GM12875 (cell line): ENCODE results near the gene CCDC141.

Experiments used
- H3K4me3 ChIP-seq: one replicate; pipeline ENCODE4 v1.5.1; 2011; ENCODE audit warnings: low read depth, low read length, control low read depth
- TF ChIP-seq, protein P1 (sequence below): IDR thresholded peaks from 2 replicates; pipeline ENCODE4 v1.5.1; 2011; ENCODE audit warnings: low read depth, mild to moderate bottlenecking, control low read depth, inconsistent platforms, low read length, moderate library complexity, borderline replicate concordance; ENCODE audit not compliant: insufficient read depth

Gene CCDC141

GRCh38 chr2:178923546-178923945 is 126.4 kb downstream of the CCDC141 start:
- H3K4me3 ChIP-seq = no peak overlapping the region
- TF ChIP-seq, protein P1, sequence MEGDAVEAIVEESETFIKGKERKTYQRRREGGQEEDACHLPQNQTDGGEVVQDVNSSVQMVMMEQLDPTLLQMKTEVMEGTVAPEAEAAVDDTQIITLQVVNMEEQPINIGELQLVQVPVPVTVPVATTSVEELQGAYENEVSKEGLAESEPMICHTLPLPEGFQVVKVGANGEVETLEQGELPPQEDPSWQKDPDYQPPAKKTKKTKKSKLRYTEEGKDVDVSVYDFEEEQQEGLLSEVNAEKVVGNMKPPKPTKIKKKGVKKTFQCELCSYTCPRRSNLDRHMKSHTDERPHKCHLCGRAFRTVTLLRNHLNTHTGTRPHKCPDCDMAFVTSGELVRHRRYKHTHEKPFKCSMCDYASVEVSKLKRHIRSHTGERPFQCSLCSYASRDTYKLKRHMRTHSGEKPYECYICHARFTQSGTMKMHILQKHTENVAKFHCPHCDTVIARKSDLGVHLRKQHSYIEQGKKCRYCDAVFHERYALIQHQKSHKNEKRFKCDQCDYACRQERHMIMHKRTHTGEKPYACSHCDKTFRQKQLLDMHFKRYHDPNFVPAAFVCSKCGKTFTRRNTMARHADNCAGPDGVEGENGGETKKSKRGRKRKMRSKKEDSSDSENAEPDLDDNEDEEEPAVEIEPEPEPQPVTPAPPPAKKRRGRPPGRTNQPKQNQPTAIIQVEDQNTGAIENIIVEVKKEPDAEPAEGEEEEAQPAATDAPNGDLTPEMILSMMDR = no peak

DNA sequence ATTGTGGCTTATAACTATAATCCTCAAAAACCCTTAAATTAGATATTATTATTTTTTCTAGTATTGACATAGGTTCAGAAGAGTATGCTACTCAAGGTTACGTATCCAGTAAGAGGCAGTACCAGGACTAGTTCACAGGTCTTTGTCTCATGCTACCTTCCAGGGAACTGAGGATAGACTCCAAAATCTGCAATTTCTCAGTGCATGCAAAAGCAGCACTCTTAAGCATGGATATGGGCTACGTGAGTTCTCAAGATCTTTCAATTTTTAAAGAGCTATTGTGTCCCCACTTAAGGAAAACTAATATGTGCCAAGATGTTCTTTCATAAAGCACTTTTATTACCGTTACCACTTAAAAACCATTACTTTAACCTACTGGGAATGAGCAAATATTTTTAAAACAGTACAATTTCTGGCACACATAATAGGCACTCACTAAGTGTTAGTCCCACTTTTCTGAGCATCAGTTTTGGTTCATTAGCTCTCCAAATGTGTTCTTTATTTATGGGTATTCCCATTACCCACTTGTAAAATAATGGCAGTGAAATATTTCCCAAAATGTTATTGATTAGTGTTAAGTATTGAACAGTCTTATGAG is 128.9 kb downstream of the CCDC141 start:
- no peak overlapping the region for H3K4me3 ChIP-seq
- TF ChIP-seq, protein P1 = no peak

DNA sequence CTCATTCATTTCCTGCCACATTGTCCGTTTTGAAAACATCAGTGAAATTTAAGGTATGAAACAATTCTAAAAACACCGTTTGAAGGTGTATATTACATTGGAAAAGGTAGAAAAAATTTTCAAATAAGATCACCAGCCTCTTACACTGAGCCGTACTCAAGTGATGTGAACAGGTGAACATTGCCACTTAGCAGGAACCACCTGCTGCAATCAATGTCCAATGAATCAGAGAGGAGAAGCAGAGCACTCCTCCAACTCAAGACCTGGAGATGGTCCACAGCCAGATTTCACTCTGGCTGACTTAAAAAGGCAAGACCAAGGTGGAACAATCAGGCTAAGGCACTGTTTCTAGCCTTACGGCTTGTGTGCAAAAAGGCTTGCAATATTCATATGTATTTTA is 132.4 kb downstream of the CCDC141 start:
- TF ChIP-seq, protein P1 = no peak
- no peak overlapping the region for H3K4me3 ChIP-seq

DNA sequence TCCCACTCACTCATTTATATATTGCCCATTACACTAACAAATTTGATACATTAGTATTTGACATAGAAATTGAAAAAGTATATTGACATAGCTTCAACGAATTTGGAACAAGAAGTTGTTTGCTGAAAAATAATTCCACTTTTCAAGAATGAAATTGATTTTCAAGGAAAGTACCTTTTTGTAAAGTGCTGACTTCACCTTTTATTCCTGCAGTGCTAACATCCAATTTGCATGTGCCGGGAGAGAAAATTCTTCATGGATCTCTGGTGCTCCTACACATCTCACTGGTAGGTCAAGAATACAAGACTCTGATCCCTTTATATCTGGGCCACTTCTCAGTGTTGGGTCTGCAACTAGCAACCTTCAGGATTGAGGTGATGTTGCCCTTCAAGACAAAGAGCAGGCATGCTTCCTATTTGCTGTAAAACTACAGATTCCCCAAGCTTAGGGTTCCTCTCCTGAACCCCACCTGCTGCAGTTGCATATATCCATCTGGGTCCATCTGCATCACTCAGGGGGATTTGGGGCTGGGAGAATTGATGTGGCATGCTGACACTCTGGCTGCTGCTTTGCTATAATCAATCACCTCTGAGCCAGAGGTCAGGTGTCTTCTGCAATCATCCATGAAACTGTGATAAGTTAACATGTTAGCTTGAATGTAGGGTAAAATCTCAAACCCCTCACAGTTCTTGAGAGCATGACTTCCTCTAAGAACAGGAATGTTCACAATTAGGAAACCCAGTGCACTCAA is 134.3 kb downstream of the CCDC141 start:
- no peak overlapping the region for H3K4me3 ChIP-seq
- TF ChIP-seq, protein P1 = no peak

GRCh38 chr2:178914259-178914849 is 135.6 kb downstream of the CCDC141 start:
- H3K4me3 ChIP-seq = no peak overlapping the region
- TF ChIP-seq, protein P1 = peak; percentile 85

DNA sequence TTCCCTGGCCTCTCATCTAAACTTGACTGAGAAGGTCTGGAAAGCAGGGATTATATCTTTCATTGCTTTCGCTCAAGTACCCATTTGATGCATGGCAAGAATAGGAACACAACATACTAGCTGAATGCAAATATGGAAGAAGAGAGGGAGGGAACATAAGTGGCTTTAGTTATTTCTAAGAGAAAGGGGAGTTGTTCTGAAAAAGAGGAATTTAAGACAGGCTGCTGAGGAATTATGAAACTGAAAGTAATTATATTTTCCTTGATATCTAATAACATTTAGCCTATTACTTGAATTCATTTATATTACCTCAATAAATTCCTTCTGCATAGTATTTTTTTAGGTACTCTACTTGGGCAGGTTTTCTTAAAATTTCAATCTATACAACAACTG is 136.9 kb downstream of the CCDC141 start:
- TF ChIP-seq, protein P1 = no peak
- H3K4me3 ChIP-seq = no peak overlapping the region
